Measurements from ENCODE around the gene PAFAH1B2. TPM values are rescaled to one million over a fixed set of nuclear protein-coding genes. Genes with fewer than 3 reads are reported as not detected.
"Not testable (repeated sequence)": the region's sequence is repeated elsewhere in the genome, so short reads cannot be mapped to it uniquely, and the experiment has no call there.

PAFAH1B2 gene
- total RNA-seq, 1 donor from 2014 or later: 190 TPM

DNA sequence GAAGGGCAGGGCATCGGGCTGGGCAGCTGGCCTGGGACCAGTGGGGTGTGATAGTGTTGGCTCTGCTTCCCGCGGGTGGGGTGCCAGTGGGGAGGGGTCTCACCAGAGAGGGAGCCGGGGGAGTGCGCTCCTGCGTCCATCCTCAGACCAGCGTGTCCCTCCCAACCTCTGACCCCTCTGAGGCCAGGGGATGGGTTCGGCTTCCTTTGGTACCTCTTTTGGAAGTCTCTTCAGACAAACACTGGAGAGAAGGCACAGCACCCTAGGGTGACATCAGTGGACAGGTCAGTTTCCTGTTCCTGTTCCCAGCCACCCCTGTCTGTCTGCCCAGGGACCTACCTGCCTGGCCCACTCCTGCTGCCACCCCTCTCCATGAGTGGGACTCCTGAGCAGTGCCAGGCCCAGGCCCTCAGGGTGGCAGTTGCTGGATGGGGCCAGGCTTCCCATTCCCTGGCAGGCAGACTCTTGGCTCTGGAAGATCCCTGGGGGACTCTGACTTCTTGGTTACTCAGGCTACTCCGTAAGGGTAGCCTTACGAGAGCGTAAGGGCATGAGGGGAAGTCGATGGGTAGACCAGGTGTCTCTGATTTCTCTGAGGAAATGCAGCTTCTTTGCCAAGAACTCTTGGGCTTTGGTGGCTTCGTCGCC is 57.7 kb downstream of the PAFAH1B2 start:
- no peak for DNase-seq (ENCODE audit: low read depth in 2 of 2)

DNA sequence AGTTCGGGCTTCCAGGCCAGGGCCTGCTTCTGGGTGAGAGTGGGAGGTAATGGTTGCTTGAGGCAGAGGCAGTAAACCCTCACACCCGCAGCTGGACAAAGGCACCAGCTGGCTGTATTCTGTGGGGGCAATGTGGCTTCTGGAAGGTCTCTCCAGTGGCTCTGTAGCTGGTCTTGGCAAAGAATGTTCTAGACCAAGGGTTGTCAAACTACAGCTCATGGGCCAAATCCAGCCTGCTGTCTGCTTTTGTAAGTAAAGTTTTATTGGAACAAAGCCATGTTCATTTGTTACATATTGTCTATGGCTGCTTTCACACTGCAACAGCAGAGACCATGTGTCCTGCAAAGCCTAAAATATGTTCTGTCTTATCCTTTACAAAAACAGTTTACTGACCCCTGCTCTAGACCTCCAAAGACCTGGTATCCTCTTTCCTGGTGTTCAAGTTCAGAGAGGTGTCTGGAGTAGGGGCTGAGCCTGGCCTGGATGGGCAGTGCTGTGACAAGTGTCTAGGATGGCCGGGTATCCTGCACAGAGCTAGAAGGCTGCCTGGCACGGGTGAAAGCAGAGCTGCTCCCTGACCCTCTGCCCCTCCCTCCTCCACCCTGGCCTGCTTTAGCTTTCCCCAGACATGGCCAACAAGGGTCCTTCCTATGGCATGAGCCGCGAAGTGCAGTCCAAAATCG is 58.4 kb downstream of the PAFAH1B2 start:
- DNase-seq (ENCODE audit: low read depth in 2 of 2): no peak

- DNase-seq (ENCODE audit: low read depth in 2 of 2): no peak
Observed at GRCh38 chr11:117203069-117203407, 59.0 kb downstream of the PAFAH1B2 start.

- no peak for DNase-seq (ENCODE audit: low read depth in 2 of 2)
Observed at GRCh38 chr11:117204283-117205080, 60.4 kb downstream of the PAFAH1B2 start.

DNA sequence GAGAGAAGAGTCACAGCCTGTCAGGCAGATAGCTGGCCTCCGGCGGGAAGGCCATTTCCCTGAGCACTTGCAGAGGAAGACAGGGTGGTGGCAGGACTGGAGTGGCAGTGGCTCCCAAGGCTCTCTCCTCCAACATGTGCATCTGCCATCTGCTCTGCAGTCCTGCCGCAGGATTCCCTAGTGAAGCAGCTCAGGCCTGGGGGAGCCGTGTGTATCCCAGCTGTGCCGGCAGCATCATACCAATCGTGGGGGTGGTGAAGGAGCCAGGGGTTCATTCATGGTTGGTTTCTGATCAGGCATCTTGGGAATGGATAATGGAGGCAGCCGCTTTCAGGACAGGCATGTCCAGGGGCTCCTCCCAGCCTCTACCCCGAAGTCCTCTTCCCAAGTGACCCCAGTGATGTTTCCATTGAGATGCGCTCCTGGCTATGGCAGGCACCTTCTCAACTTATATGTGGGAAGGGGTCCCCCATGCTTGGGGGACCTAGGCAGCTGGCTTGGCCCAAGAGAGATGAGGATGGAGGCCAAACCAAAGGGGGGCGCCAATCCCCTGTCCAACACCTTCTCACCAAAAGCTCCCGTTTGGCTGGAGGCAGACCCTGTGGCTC is 61.2 kb downstream of the PAFAH1B2 start:
- DNase-seq (ENCODE audit: low read depth in 2 of 2): no peak

GRCh38 chr11:117206111-117206510 is 62.0 kb downstream of the PAFAH1B2 start:
- not testable (repeated sequence) for DNase-seq (ENCODE audit: low read depth in 2 of 2)

GRCh38 chr11:117206859-117207258 is 62.8 kb downstream of the PAFAH1B2 start:
- DNase-seq (ENCODE audit: low read depth in 2 of 2): not testable (repeated sequence)

DNA sequence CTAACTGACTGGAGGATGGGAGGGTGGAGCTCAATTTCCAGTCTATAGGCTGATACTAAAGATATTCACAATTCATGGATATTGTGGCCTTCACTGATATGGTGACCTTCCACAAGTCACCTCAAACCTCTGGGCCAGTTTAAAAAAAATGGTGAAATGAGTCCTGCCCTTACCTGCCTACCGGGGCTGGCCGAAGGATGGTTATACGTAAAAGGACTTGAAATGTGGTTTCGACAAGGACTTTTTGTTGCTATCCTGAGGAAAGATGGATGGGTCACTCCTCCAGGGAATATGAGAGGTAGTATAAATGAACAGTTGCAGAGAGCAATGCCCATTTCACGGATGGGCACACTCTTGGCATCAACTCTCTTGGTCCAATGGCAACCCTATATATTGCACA is 63.4 kb downstream of the PAFAH1B2 start:
- not testable (repeated sequence) for DNase-seq (ENCODE audit: low read depth in 2 of 2)

DNA sequence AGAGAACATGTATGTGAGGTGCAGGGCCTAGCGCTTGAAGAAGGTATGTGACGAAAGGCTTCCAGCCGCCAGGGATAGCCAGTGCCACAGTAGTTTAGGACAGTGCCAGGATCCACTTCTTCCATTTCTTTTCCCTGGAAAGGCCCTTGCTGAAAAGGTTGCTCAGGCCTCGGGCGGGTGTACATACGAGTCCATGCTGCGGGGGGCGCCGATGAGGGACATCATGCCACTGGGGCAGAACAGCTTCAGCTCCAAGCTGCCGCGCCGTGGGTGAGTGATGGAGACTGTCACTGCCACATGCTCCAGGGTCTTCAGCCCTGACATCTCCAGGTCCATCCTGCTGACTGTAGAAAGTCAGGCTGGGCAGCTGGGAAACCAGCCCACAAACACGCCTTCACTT is 64.6 kb downstream of the PAFAH1B2 start:
- not testable (repeated sequence) for DNase-seq (ENCODE audit: low read depth in 2 of 2)

- DNase-seq (ENCODE audit: low read depth in 2 of 2): not testable (repeated sequence)
Observed at GRCh38 chr11:117209351-117210125, 65.5 kb downstream of the PAFAH1B2 start.

DNA sequence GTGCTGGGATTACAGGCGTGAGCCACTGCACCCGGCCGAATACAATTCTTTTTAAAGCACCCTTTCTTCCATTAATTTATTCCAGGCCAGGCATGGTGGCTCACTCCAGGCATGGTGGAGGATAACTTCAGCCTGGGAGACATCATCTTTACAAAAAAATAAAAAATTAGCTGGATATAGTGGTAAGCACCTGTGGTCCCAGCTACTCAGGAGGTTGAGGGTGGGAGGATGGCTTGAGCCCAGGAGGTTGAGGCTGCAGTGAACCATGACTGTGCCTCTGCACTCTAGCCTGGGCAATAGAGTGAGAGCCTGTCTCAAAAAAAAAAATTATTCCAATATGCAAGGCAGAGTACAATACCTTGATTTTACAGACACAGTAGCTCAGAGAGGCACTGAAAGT is 66.5 kb downstream of the PAFAH1B2 start:
- DNase-seq (ENCODE audit: low read depth in 2 of 2): no peak

GRCh38 chr11:117212697-117213355 is 68.7 kb downstream of the PAFAH1B2 start:
- DNase-seq (ENCODE audit: low read depth in 2 of 2): no peak

- DNase-seq (ENCODE audit: low read depth in 2 of 2): no peak
Observed at GRCh38 chr11:117214404-117215110, 70.5 kb downstream of the PAFAH1B2 start.

DNA sequence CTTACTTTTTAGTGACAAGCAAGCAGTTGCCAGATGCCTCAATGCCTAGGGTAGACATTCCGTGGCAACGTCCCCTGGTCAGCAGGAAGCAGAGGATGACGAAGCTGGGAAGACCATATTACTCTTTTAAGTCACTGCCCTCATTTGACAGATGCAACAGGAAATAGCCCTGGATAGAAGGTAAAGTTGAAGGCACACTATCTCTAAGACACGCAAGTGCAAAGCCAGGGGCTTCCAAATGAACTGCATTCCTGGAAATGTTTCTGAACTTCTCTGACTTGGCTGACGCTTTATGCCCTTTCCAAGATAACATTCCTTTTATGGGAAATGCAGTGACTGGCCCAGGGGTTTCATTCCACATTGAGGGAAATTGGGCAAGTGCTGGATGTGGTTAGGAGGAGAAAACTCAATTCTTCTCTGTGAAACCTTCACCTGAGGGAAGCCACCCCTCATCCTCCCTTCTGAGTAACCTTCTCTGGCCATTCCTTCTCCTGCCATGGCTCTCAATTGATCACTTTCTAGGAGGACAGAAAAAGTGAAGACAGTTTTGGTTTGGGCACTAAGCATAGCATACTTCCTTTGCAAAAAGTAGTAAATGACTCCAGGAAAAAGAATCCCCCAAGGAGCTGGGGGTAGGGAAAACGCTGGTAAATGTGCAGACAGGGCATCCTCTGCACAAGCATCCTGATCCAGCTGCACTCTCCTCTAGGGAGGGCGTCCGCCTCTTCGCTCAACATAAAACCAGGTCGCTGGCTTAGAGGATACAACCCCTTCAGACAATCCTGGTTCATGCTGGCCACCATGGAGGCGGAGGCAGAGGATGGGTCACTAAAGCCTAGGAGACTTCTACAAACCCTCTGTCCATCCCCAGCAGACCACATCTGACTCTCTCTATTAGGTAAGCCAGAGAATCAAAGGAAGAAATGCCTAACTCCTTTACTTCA is 73.3 kb downstream of the PAFAH1B2 start:
- DNase-seq (ENCODE audit: low read depth in 2 of 2): peak in 1 of 2 donors; percentile 24

GRCh38 chr11:117218133-117218915 is 74.2 kb downstream of the PAFAH1B2 start:
- peak in 1 of 2 donors; percentile 29 for DNase-seq (ENCODE audit: low read depth in 2 of 2)

- no peak for DNase-seq (ENCODE audit: low read depth in 2 of 2)
Observed at GRCh38 chr11:117219001-117219400, 74.9 kb downstream of the PAFAH1B2 start.

DNA sequence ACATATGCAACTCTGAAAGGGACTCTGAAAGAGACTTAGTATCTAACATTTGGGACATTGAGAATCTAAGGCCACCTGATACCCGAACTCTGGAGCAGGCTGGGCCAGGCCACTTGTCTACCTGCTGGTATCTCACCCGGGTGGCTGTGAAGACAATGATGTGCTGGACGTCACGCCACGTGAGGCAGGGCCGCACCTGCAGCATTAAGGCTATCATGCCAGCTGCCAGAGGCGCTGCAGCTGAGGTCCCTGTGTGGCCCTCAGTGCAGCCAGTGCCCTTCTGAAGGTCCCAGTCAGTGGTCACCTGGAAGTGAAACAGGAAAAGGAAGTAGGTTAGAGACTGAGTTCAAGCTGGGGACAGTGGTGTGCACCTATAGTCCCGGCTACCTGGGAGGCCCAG is 75.4 kb downstream of the PAFAH1B2 start:
- DNase-seq (ENCODE audit: low read depth in 2 of 2): no peak

GRCh38 chr11:117219995-117220394 is 75.9 kb downstream of the PAFAH1B2 start:
- no peak for DNase-seq (ENCODE audit: low read depth in 2 of 2)
